Cardiac fibroblast (primary cell): ENCODE measurements around the gene MYO3A.
"Not testable (repeated sequence)": the region's sequence is repeated elsewhere in the genome, so short reads cannot be mapped to it uniquely, and the experiment has no call there.

Experiments
- DNase-seq, 2 donors: peaks; one replicate each; pipeline versions ENCODE4 v3.0.0 to v3.0.0-alpha.2; 2010; ENCODE audit warnings: low read depth in 2 of 2
- H3K4me3 ChIP-seq, 2 donors: replicated peaks in 1 of 2; 1 replicate in 1 of 2; 2 replicates in 1 of 2; pipeline ENCODE4 v1.5.1; 2011; ENCODE audit warnings: low read depth in 2 of 2, low read length in 2 of 2, mild to moderate bottlenecking in 2 of 2, moderate library complexity in 1 of 2
- TF ChIP-seq, protein P1 (sequence below): IDR thresholded peaks from one replicate; pipeline ENCODE4 v1.5.1; 2011; ENCODE audit warnings: low read depth, mild to moderate bottlenecking, low read length, inconsistent platforms

Gene MYO3A

DNA sequence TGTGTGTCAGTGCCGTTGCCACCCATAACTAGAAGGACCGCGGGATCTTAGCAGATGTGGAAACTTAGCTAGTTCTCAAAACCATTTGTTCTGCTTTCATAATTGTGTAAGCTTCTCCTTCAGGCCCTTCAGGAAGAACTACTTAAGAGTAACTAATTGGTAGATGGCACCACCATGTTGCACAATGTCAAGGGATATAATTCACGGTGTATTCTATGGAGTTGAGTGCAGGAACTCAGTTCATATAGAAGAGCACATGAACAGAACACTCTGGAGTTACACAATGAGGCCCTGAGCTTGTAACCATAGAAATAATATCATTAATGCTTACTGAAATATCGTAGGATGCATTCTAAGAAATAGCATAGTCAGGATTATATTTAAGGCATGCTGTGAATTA is 156.0 kb downstream of the MYO3A start:
- TF ChIP-seq, protein P1, sequence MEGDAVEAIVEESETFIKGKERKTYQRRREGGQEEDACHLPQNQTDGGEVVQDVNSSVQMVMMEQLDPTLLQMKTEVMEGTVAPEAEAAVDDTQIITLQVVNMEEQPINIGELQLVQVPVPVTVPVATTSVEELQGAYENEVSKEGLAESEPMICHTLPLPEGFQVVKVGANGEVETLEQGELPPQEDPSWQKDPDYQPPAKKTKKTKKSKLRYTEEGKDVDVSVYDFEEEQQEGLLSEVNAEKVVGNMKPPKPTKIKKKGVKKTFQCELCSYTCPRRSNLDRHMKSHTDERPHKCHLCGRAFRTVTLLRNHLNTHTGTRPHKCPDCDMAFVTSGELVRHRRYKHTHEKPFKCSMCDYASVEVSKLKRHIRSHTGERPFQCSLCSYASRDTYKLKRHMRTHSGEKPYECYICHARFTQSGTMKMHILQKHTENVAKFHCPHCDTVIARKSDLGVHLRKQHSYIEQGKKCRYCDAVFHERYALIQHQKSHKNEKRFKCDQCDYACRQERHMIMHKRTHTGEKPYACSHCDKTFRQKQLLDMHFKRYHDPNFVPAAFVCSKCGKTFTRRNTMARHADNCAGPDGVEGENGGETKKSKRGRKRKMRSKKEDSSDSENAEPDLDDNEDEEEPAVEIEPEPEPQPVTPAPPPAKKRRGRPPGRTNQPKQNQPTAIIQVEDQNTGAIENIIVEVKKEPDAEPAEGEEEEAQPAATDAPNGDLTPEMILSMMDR: no peak
- H3K4me3 ChIP-seq: no peak overlapping the region
- no peak for DNase-seq

DNA sequence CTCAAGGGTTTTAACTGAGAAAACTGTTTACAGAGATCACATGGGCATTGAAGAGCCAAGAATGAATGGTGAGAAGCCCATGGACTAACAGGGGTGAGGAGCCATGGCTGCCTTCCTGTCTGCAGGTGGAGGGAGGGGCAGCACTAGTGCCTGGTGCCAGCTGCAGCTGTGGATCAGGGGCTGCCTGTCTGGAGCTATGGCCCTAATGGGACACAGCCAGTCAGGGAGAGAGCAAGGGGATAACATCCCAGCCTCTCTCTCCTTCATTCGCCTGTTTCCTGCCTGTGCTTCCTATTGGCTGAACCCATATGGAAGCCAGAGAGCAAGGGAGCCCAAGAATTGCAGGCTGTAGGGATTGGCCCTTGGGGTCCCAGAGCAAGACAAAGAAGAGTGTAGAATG is 156.7 kb downstream of the MYO3A start:
- no peak overlapping the region for H3K4me3 ChIP-seq
- DNase-seq: no peak

DNA sequence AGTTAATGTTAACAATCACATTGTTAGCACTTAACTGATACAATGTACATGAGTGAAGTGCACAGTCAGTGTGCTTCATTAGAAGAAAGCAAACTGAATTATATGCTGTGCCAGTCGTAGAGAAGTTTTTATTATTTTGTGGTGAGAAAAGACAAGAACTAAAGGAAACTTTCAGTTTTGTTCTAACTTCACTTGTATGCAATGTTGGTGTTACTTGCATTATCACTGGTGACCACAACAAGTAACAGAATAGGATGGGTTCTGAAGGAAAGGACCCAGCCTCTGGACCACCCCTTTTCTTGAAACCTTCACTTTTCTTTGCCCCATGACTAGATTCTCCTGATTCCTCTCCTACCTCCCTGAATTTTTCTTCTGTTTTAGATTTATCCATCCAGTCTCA is 159.2 kb downstream of the MYO3A start:
- DNase-seq: no peak
- H3K4me3 ChIP-seq: no peak overlapping the region
- TF ChIP-seq, protein P1: no peak

More for the DNA sequence above, 156.7 kb downstream of the MYO3A start:
- TF ChIP-seq, protein P1: no peak

GRCh38 chr10:26095781-26096180 is 161.8 kb downstream of the MYO3A start:
- TF ChIP-seq, protein P1: no peak
- DNase-seq: no peak

DNA sequence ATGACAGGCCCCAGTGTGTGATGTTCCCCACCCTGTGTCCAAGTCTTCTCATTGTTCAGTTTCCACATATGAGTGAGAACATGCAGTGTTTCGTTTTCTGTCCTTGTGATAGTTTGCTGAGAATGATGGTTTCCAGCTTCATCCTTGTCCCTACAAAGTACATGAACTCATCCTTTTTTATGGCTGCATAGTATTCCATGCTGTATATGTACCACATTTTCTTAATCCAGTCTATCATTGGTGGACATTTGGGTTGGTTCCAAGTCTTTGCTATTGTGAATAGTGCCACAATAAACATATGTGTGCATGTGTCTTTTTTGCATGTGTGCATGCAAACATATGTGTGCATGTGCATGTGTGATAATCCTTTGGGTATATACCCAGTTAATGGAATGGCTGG is 163.5 kb downstream of the MYO3A start:
- not testable (repeated sequence) for DNase-seq, H3K4me3 ChIP-seq

More at GRCh38 chr10:26095781-26096180, 161.8 kb downstream of the MYO3A start:
- H3K4me3 ChIP-seq: no peak overlapping the region

- TF ChIP-seq, protein P1: no peak
- DNase-seq: no peak
- H3K4me3 ChIP-seq: no peak overlapping the region
Measured at GRCh38 chr10:26112532-26112931, 178.5 kb downstream of the MYO3A start.

DNA sequence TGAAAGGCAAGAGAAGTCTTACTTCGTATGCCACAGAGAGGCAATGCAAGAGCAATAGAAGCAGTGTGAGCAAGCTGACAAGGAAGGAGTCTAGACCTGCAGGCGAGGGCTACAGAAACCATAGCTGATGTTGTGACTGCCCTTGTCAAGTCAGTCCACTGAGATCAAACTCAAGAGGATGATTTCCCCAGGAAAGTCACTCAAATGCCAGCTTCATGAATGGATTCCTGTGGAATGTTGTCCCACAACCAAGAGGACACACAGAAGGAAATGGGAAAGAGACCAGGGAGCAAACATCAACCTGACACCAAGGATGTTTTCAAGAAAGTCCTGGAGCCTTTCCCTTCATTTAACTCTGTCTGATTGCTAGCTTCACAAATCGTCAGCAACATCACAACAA is 204.6 kb downstream of the MYO3A start:
- no peak for DNase-seq
- no peak overlapping the region for H3K4me3 ChIP-seq
- TF ChIP-seq, protein P1: no peak

DNA sequence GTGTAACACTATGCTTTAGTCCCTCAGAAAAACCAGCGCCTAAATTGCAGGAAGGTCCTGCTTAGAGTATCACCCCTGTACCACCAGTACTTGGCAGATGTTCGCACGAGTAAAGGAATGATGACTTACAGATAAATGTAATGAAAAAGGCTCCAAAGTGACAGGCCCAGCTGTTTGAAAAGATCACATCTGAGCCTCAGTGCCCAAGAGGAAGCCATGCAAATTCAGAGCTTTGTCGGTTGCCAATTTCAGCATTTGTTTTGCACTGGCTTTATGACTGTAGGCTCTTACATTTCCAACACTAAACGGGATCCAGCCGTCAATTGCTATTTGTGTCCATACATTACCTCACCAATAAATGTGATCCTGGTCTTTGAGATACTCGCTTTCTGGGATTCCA is 222.0 kb downstream of the MYO3A start:
- TF ChIP-seq, protein P1: no peak
- no peak for DNase-seq
- no peak overlapping the region for H3K4me3 ChIP-seq
